ENCODE data around the gene OR4K13.

Gene OR4K13

DNA sequence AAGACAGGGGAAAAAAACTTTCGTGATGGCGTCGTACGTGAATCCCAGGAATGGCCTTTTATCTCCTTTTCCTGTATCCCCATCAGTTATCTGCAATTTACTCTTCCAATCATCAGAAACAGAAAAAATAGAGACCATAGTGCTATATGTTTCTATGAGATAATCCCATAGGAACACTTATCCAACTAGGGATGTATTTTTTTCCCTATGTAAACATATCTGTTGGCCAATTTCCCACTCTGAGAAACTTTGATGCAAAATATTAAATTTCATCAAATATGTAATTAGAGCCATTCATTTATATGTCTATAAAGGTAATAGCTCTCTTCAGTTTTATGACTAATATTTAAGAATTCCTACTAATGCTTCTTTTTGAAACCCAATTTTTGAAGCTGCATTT, at the start of gene OR4K13:
Gene OR4K13, minus strand, starts transcription at position 101 of the 400 bp plus-strand sequence. CDS start 1,280 bp downstream, outside the sequence.
- H3K27ac ChIP-seq, result no peak within 1 kb of the TSS

DNA sequence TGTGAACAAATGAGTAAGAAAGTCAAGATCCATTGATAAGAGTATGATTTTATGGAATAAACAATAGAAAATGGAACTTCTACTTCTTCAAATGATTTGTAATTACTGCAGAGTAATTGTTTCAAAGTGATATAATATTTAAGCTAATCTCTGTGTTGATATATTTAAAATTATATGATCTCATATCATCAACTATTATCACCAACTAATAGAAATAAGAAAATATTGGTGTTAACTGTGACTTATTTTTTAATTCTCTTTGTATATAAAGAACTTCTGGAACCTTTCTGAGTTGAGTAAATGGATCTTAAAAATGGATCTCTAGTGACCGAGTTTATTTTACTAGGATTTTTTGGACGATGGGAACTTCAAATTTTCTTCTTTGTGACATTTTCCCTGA, 23.9 kb upstream of the OR4K13 start, which contains the start of gene OR4L1:
Gene OR4L1, plus strand, starts transcription at position 301 of the 400 bp plus-strand sequence. Its CDS starts 0 bp downstream, at position 301.
- H3K27ac ChIP-seq, result no peak within 1 kb of the TSS
- TF ChIP-seq, protein P1, sequence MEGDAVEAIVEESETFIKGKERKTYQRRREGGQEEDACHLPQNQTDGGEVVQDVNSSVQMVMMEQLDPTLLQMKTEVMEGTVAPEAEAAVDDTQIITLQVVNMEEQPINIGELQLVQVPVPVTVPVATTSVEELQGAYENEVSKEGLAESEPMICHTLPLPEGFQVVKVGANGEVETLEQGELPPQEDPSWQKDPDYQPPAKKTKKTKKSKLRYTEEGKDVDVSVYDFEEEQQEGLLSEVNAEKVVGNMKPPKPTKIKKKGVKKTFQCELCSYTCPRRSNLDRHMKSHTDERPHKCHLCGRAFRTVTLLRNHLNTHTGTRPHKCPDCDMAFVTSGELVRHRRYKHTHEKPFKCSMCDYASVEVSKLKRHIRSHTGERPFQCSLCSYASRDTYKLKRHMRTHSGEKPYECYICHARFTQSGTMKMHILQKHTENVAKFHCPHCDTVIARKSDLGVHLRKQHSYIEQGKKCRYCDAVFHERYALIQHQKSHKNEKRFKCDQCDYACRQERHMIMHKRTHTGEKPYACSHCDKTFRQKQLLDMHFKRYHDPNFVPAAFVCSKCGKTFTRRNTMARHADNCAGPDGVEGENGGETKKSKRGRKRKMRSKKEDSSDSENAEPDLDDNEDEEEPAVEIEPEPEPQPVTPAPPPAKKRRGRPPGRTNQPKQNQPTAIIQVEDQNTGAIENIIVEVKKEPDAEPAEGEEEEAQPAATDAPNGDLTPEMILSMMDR (conservative IDR thresholded peaks at IDR 0.05), result no peak

More for the DNA sequence above, at the start of gene OR4K13:
- TF ChIP-seq, protein P1 (conservative IDR thresholded peaks at IDR 0.05), result no peak

- no peak overlapping the region for H3K27ac ChIP-seq
- TF ChIP-seq, protein P1 (conservative IDR thresholded peaks at IDR 0.05), result no peak
Observed at GRCh38 chr14:20048202-20048601, 12.4 kb upstream of the OR4K13 start.

DNA sequence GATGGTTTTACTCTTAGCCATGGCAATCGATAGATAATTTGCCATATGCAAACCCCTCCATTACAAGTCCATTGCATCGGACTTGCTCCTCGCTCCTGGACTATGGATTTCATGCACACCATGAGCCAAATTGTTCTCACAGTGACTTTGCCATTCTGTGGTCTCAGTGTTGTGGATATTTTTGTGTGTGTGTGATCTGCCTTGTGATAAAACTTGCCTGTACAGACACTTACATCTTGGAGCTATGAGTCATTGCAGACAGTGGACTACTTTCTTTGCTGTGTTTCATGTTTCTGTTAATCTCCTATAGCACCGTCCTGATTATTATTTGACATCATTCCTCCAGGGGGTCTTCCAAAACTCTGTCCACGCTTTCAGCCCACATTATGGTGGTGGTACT, 8.4 kb upstream of the OR4K13 start:
- TF ChIP-seq, protein P1 (conservative IDR thresholded peaks at IDR 0.05), result no peak
- no peak overlapping the region for H3K27ac ChIP-seq

- no peak overlapping the region for H3K27ac ChIP-seq
- TF ChIP-seq, protein P1 (conservative IDR thresholded peaks at IDR 0.05), result no peak
Observed at GRCh38 chr14:20035449-20035848, 389 bp downstream of the OR4K13 start.

GRCh38 chr14:20031058-20031457, 4.8 kb downstream of the OR4K13 start:
- TF ChIP-seq, protein P1 (conservative IDR thresholded peaks at IDR 0.05), result no peak
- H3K27ac ChIP-seq, result no peak overlapping the region

DNA sequence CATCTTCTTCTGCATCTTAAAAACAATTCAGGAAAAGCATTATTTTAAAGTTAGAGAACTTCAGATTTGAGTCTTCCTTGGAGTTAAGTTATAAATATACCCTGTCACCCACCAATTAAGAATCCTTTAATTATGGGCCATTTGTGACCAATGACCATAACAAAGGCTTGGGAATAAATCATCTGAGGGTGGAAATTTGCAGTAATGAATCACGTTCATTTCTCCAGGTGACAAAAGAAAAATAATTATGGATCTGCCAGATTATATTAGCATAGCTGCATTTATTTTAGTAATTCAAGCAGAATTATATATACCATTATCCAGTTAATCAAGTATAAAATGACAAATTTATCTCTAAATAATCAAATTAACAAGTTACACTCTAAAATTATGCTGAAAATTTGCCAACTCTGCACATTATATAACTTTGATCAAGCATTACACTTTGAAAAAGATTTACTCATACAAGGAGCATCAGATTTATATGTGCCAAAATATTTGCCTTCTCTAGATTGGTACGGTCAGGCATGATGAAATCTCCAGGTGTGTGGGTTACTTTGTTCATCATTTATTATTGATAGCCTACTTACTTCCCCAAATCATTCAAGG, 16.5 kb downstream of the OR4K13 start, which contains the start of gene OR4K14:
Gene OR4K14, minus strand, starts transcription at position 51 of the 609 bp plus-strand sequence. CDS start 4,114 bp downstream, outside the sequence.
- TF ChIP-seq, protein P1 (conservative IDR thresholded peaks at IDR 0.05), result no peak
- no peak within 1 kb of the TSS for H3K27ac ChIP-seq
